ENCODE data around the gene RRAD. TPM values are rescaled to one million over a fixed set of nuclear protein-coding genes. Genes with fewer than 3 reads are reported as not detected.

Gene RRAD
- total RNA-seq, 1 donor from 2014 or later, result not detected

DNA sequence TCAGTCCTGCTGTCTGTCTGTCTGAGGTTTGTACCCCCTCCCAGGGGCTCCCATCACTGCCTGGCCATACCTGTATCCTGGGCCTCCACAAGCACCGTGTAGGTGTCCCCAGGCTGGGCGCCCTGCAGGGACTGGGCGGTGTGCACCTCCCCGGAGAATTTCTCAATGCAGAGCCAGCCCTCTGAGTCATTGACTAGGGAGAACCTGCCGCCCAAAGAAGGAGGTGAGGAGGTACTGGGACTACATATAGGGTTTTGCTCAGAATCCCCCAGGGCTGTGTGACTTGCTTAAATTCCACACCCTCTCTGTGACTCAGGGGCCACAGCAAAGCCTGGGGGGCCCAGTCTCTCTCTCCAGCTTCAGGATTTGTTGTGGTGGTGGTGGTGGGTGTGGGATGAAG, 14.2 kb downstream of the RRAD start:
- Mint-ChIP-seq H3K4me3 (ENCODE audit: unreplicated experiment) (no peak overlapping the region), H3K4me1 (ENCODE audit: unreplicated experiment) (peaks cover 2% of the 10 kb centered on the region), H3K27ac (ENCODE audit: unreplicated experiment) (no peak overlapping the region), H3K36me3 (ENCODE audit: low read depth, unreplicated experiment) (no peaks in the 10 kb centered on the region), H3K27me3 (ENCODE audit: unreplicated experiment) (peaks cover 13% of the 10 kb centered on the region), H3K9me3 (ENCODE audit: unreplicated experiment) (no peaks in the 10 kb centered on the region)
- TF ChIP-seq, protein P1, sequence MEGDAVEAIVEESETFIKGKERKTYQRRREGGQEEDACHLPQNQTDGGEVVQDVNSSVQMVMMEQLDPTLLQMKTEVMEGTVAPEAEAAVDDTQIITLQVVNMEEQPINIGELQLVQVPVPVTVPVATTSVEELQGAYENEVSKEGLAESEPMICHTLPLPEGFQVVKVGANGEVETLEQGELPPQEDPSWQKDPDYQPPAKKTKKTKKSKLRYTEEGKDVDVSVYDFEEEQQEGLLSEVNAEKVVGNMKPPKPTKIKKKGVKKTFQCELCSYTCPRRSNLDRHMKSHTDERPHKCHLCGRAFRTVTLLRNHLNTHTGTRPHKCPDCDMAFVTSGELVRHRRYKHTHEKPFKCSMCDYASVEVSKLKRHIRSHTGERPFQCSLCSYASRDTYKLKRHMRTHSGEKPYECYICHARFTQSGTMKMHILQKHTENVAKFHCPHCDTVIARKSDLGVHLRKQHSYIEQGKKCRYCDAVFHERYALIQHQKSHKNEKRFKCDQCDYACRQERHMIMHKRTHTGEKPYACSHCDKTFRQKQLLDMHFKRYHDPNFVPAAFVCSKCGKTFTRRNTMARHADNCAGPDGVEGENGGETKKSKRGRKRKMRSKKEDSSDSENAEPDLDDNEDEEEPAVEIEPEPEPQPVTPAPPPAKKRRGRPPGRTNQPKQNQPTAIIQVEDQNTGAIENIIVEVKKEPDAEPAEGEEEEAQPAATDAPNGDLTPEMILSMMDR (IDR thresholded peaks at IDR 0.05; ENCODE audit: unreplicated experiment), result no peak
- DNase-seq (ENCODE audit: low spot score), result no peak

DNA sequence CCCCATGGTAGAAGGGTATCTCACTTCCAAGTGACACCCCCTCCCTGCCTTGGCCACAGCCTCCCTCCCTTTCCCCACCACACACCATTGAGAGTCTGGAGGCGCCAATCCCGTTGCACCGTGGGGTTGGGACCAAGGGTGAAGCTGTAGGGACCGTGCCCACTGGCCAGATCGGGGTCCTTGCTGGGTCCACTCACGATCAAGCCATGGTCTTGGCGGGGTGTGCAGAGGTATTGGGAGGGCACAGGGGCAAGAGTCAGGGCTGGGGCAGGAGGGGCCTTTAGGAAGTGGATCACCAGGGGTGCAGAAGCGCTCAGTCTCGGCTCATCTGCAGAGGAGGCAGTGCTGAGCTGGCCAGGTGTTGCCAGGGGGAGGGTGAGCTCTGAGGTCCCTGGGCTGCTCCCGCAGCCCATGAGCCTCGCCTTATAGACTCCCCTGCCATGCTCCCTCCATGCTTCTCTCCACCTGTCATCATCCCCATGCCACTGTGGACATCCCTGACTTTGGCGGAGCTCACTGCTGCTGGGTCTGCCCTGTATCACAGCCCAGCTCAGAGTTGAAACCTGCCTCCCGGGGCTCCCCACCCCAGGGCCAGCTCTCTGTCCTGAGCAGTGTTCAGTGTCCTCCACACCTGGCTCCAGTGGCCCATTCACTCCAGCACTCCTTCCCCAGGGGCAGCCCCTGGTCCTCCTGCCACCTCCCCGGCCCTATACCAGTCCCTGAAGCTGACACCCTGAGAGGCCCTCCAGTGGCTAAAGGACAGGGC, 15.0 kb downstream of the RRAD start:
- no peak overlapping the region for H3K4me3 Mint-ChIP-seq (ENCODE audit: unreplicated experiment)
- H3K9me3 Mint-ChIP-seq (ENCODE audit: unreplicated experiment), result no peaks in the 10 kb centered on the region
- TF ChIP-seq, protein P1 (IDR thresholded peaks at IDR 0.05; ENCODE audit: unreplicated experiment), result no peak
- peaks cover 2% of the 10 kb centered on the region for H3K4me1 Mint-ChIP-seq (ENCODE audit: unreplicated experiment)
- no peak for DNase-seq (ENCODE audit: low spot score)
- H3K36me3 Mint-ChIP-seq (ENCODE audit: low read depth, unreplicated experiment), result no peaks in the 10 kb centered on the region
- H3K27me3 Mint-ChIP-seq (ENCODE audit: unreplicated experiment), result peaks cover 15% of the 10 kb centered on the region
- no peak overlapping the region for H3K27ac Mint-ChIP-seq (ENCODE audit: unreplicated experiment)

DNA sequence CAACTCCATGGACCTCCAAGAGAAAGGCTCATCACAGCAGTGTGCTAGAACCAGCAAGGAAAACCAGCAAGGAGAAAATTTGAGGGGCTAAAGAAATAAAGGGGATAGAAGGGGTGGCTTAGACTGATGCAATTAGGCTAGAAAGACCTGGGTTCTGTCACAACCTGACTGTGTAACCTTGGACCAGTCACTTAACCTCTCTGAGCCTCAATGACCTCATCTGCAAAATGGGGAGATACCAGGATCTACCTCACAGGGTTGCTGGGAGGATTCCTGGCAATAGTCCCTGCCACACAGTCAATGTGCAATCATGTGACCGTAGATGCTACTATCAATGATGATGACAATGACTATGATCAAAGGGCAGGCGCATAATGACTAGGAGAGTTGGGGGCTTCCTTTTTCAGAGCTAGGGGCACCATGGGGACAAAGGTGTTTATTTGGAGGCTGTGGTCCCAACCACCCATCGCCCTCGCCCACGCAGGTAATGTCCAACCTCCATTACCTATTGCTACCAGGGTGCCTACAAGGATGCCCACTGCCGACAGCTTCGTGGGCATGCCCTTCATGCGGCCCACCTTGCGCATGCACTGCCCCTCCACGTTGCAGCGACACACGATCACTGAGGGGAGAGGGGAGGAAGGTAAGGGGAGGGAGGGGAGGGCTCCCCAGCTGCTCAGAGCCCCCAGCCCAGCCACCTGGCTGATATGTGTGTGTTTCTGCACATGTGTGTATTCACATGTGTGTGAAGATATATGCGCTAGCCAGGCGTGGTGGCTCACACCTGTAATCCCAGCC, 16.4 kb downstream of the RRAD start:
- H3K4me1 Mint-ChIP-seq (ENCODE audit: unreplicated experiment), result peaks cover 2% of the 10 kb centered on the region
- no peak for DNase-seq (ENCODE audit: low spot score)
- H3K27me3 Mint-ChIP-seq (ENCODE audit: unreplicated experiment), result peaks cover 13% of the 10 kb centered on the region
- H3K27ac Mint-ChIP-seq (ENCODE audit: unreplicated experiment), result no peak overlapping the region
- H3K4me3 Mint-ChIP-seq (ENCODE audit: unreplicated experiment), result no peak overlapping the region
- TF ChIP-seq, protein P1 (IDR thresholded peaks at IDR 0.05; ENCODE audit: unreplicated experiment), result no peak
- no peaks in the 10 kb centered on the region for H3K36me3 Mint-ChIP-seq (ENCODE audit: low read depth, unreplicated experiment)
- no peaks in the 10 kb centered on the region for H3K9me3 Mint-ChIP-seq (ENCODE audit: unreplicated experiment)

DNA sequence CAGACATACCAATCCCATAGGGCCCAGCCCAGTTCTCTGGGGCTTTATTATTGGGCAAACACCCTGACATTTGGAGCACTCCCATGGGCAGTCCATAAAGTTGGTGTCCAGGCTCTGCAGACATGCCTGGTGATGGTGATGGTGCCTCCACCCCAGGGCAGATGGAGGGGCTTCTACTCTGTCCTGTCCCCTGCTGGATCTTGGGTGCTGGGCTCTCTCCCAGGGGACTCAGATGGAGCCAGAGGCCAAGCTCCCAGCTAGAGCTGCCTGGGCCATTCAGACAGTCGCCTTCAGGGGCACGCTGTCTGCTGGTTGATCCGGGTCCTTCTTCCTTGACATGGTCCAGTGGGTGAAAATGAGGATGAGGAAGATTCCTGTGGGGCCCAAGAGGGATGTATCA, 17.2 kb downstream of the RRAD start:
- H3K4me3 Mint-ChIP-seq (ENCODE audit: unreplicated experiment), result no peak overlapping the region
- H3K9me3 Mint-ChIP-seq (ENCODE audit: unreplicated experiment), result no peaks in the 10 kb centered on the region
- DNase-seq (ENCODE audit: low spot score), result no peak
- H3K27ac Mint-ChIP-seq (ENCODE audit: unreplicated experiment), result no peak overlapping the region
- no peaks in the 10 kb centered on the region for H3K36me3 Mint-ChIP-seq (ENCODE audit: low read depth, unreplicated experiment)
- H3K4me1 Mint-ChIP-seq (ENCODE audit: unreplicated experiment), result peaks cover 2% of the 10 kb centered on the region
- peaks cover 11% of the 10 kb centered on the region for H3K27me3 Mint-ChIP-seq (ENCODE audit: unreplicated experiment)
- TF ChIP-seq, protein P1 (IDR thresholded peaks at IDR 0.05; ENCODE audit: unreplicated experiment), result no peak
